ENCODE results near the gene FSIP1. TPM values are rescaled to one million over a fixed set of nuclear protein-coding genes. Genes with fewer than 3 reads are reported as not detected.

FSIP1 gene
- total and polyA plus RNA-seq, 9 of the 15 experiments (the other 6 are each of a cell fraction or from before 2014, with no cell fraction given), result 0.07 to 0.51 (median 0.29) TPM

GRCh38 chr15:39596358-39597051 is 186.1 kb downstream of the FSIP1 start:
- no peak overlapping the region for H3K27ac ChIP-seq (ENCODE audit: extremely low read depth, low read depth, low read length)
- DNase-seq (ENCODE audit: extremely low read depth in 1 of 4, low spot score in 3 of 4) (no peak), ATAC-seq (no peak), FAIRE-seq (no peak)
- ChIA-PET CTCF (ENCODE audit: low intra/inter-chr PET ratio) (no interaction called here), POLR2A (no interaction called here)
- H4K20me1 ChIP-seq (replicated peaks; ENCODE audit: control insufficient read depth, insufficient read depth, low read length), result no peaks in the 10 kb centered on the region
- no peak overlapping the region for H3K4me2 ChIP-seq (ENCODE audit: insufficient read depth, low read length)
- intact Hi-C loops (cut with micrococcal nuclease), result no loop called here
- 6% methylated on average over 5 of the region's 5 CpGs for WGBS (ENCODE audit: insufficient coverage, low coverage, missing lambda C conversion rate)
- no peaks in the 10 kb centered on the region for H3K4me1 ChIP-seq (replicated peaks in 1 of 2; ENCODE audit: control insufficient read depth in 2 of 2, insufficient read depth in 2 of 2, low read length in 2 of 2)
- H3K9me1 ChIP-seq (ENCODE audit: control insufficient read depth, insufficient read depth, low read length), result no peaks in the 10 kb centered on the region
- no peaks in the 10 kb centered on the region for H3K36me3 ChIP-seq (ENCODE audit: control insufficient read depth, insufficient read depth, low read length)
- no peaks in the 10 kb centered on the region for H3K79me2 ChIP-seq (ENCODE audit: control insufficient read depth, insufficient read depth, low read length)
- H3K27me3 ChIP-seq (ENCODE audit: control insufficient read depth in 2 of 2, insufficient read depth in 2 of 2, low read length in 2 of 2), result peaks cover 18 to 21% of the 10 kb centered on the region in 2 experiments
- in situ Hi-C loops (cut with MboI), result loop anchor here (25.0 kb wide), 1 partner anchor 784 kb away; no protein-coding TSS in a partner anchor
- H2AFZ ChIP-seq (ENCODE audit: low read depth, low read length), result no peak overlapping the region
- no peak overlapping the region for H3K9ac ChIP-seq (ENCODE audit: insufficient read depth in 1 of 2, low read depth in 2 of 2, low read length in 2 of 2)
- H3K4me3 ChIP-seq, result no peak overlapping the region
- no peaks in the 10 kb centered on the region for H3K9me3 ChIP-seq (replicated peaks; ENCODE audit: control insufficient read depth, insufficient read depth, low read depth, low read length)
- no TSS peak for BruUV-seq (replicated peaks)
- no peak for TF ChIP-seq ZNF184 (CRISPR knock-in tag; IDR thresholded peaks at IDR 0.05)
- no peak for TF ChIP-seq GABPA (tag; conservative IDR thresholded peaks at IDR 0.05; ENCODE audit: low read depth)
- TF ChIP-seq HMG20A (CRISPR knock-in tag; conservative IDR thresholded peaks at IDR 0.05), result no peak
- no peak for TF ChIP-seq ZNF518B (CRISPR knock-in tag; IDR thresholded peaks at IDR 0.05)
- TF ChIP-seq JUND (IDR thresholded peaks at IDR 0.05; ENCODE audit: borderline replicate concordance, low read depth, low read length), result no peak
- TF ChIP-seq JUND (tag; IDR thresholded peaks at IDR 0.05; ENCODE audit: borderline replicate concordance, low read depth, low read length), result no peak
- no peak for TF ChIP-seq ZNF143 (CRISPR knock-in tag; IDR thresholded peaks at IDR 0.05)
- no peak for TF ChIP-seq ZNF311 (CRISPR knock-in tag; IDR thresholded peaks at IDR 0.05)
- no peak for TF ChIP-seq TCFL5 (CRISPR knock-in tag; conservative IDR thresholded peaks at IDR 0.05)
- TF ChIP-seq RREB1 (CRISPR knock-in tag; IDR thresholded peaks at IDR 0.05), result no peak
- no peak for TF ChIP-seq BRCA1 (IDR thresholded peaks at IDR 0.05)
- no peak for TF ChIP-seq BRCA1 (CRISPR knock-in tag; IDR thresholded peaks at IDR 0.05)
- TF ChIP-seq NFIX (CRISPR knock-in tag; IDR thresholded peaks at IDR 0.05; ENCODE audit: low read depth), result no peak
- TF ChIP-seq SETDB1 (IDR thresholded peaks at IDR 0.05; ENCODE audit: low read length), result no peak
- TF ChIP-seq MEF2A (IDR thresholded peaks at IDR 0.05; ENCODE audit: control insufficient read depth, low read depth, low read length), result no peak

Data from K562 (cell line).